Brain pericyte (primary cell): ENCODE measurements around the gene PACSIN1.

ENCODE experiments used
- DNase-seq: peaks from one replicate; pipeline ENCODE4 v3.0.0-alpha.2; 2012; ENCODE audit warnings: low read depth, low spot score

Gene PACSIN1

DNA sequence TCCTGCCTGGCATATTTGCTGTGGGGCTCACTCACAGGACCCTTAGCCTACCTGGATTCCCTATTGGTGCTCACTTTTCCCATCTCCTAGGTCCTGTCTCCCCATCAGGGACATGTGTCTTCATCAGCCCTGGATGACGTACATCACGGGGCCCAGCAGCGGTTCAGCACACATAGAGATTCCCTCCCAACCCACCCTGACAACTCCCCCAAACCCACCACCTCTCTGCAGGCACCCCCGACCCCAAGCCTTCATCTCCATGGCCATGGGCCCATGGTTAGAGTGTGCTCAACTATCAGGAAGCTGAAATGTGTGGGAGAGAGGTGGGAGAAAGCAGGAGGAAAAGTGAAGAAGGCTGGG, 115.7 kb downstream of the PACSIN1 start:
- no peak for DNase-seq

GRCh38 chr6:34583461-34583860, 117.6 kb downstream of the PACSIN1 start:
- DNase-seq = no peak

- no peak for DNase-seq
Observed at GRCh38 chr6:34583861-34584604, 118.2 kb downstream of the PACSIN1 start.

DNA sequence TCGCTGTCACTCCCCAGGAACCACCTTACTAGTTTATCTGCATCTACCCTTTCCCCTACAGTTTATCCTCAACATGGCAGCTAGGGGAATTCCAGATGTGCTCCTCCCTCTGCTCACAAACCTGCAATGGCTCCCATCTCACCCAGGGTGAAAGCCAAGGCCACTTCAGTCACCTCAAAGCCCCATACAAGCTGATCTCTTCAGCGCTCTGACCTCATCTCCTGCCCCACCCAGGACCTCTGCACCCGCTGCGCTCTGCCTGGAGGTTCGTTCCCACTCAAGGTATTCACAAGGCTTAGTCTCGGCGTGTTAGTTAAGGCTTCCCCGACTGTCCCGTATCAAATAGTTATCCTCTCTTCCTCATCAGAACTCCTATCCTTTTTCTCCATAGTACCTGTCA, 118.8 kb downstream of the PACSIN1 start:
- DNase-seq = no peak
